ENCODE measurements around the gene SEMA3A.

SEMA3A gene

DNA sequence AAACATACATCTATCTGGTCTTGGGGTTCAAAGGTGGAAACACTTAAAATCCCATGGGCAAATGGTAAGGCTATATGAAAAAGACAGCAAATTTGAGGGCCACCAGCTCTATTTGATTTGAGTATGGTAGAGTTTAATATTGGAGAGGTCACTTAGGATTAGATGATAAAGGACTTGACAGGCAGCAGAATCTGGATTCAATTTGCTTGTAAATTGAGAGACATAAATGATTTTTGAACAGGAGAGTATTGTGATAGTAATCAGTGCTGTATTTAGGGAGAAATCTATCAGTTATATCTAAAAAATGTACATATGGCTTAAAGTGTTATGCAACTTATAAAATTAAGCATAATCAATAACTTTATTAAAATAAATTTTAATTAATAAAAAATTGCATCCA, 155.2 kb downstream of the SEMA3A start:
- Histone ChIP-seq H3K9me3 (ENCODE audit: control insufficient read depth, low read length) (no peaks in the 10 kb centered on the region), H3K4me3 (ENCODE audit: insufficient read depth, low read depth, low read length) (no peak overlapping the region), H3K27me3 (ENCODE audit: control insufficient read depth, insufficient read depth, low read length, poor library complexity, severe bottlenecking) (no peaks in the 10 kb centered on the region), H3K36me3 (ENCODE audit: control insufficient read depth, insufficient read depth, low read length) (no peaks in the 10 kb centered on the region), H3K4me1 (ENCODE audit: control insufficient read depth, insufficient read depth, low read length) (peaks cover 22% of the 10 kb centered on the region), H3K27ac (ENCODE audit: insufficient read depth, low read depth, low read length, poor library complexity, severe bottlenecking) (no peak overlapping the region)

DNA sequence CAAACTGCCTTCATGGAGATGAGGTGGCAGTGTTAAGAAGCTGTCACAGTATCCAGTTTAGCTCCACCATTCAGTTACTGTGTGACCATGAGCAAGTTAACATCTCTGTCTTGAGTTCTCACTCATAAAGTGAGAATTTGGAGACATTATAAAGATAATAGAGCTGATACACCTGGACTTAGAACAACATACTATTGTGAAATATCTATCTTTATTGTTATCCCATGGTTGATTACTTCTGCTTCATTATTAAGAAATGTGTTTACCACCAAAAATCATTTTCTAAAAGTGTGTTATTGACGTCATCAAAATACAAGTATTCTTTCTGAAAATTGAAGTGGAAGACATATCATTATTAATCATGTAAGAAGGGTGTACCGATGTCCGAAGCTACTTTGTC, 166.9 kb downstream of the SEMA3A start:
- Histone ChIP-seq H3K4me1 (ENCODE audit: control insufficient read depth, insufficient read depth, low read length) (peaks cover 9% of the 10 kb centered on the region), H3K27ac (ENCODE audit: insufficient read depth, low read depth, low read length, poor library complexity, severe bottlenecking) (no peak overlapping the region), H3K4me3 (ENCODE audit: insufficient read depth, low read depth, low read length) (no peak overlapping the region), H3K36me3 (ENCODE audit: control insufficient read depth, insufficient read depth, low read length) (no peaks in the 10 kb centered on the region), H3K9me3 (ENCODE audit: control insufficient read depth, low read length) (no peaks in the 10 kb centered on the region), H3K27me3 (ENCODE audit: control insufficient read depth, insufficient read depth, low read length, poor library complexity, severe bottlenecking) (no peaks in the 10 kb centered on the region)
- 100% methylated on average over 2 of the region's 3 CpGs for WGBS, 2 experiments

DNA sequence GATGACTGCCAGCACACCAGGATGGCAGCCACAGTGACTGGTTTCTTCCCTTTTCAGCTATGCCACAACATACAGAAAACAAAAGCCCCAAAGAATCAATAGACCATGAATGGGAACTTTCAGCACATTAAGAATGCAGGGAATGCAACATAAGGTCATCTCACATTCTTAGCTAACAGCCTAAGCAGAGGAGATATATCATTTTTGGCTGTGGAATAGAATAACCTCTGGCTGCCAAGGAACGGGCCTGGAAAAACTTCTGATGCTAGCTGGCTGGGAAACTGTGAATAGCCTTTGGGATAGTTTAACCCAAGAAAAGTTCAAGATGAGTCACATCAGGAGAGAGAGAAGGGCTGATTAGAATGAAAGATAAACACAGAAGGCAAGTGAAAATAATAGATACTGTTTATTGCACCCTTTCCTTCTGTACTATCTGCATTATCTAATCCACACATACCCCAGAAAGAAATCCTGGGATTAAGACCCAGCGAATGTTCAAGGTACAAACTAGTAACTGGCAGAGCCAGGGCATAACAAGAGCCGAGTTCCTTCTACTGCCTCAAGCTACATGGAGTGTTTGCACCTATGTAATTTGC, 169.2 kb downstream of the SEMA3A start:
- Histone ChIP-seq H3K27me3 (ENCODE audit: control insufficient read depth, insufficient read depth, low read length, poor library complexity, severe bottlenecking) (no peaks in the 10 kb centered on the region), H3K4me3 (ENCODE audit: insufficient read depth, low read depth, low read length) (no peak overlapping the region), H3K27ac (ENCODE audit: insufficient read depth, low read depth, low read length, poor library complexity, severe bottlenecking) (peak overlapping the region; percentile 80)

DNA sequence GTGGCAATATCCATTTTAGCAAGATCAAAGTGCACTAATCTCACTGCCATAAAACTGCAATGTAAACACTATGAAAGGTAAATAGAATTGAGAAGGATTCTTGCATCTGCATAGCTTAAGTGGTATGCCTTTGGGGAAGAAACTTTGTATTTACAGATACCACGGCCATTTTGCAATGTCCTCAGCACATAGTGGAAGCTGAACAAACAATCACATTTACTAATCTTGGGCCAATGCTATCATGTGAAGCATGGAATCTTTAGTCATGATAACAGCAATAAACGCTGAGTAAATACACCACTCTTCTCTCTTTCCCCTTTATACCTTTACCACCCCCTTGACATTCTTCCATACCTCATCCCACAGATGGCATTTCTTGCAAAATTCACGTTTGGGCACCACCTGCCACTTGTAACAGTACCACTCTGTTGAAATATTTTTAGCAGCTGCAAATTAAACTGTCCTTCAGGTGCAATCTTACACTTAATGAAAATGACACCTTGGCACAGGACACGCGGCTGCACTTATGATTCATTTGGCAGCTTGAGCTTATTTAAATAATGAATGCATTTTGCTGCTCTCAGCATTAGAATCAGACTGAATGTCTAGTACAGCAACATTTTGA, 171.8 kb downstream of the SEMA3A start:
- Histone ChIP-seq H3K27ac (ENCODE audit: insufficient read depth, low read depth, low read length, poor library complexity, severe bottlenecking) (no peak overlapping the region), H3K9me3 (ENCODE audit: control insufficient read depth, low read length) (no peaks in the 10 kb centered on the region)

More for the DNA sequence above, 169.2 kb downstream of the SEMA3A start:
- H3K4me1 ChIP-seq (ENCODE audit: control insufficient read depth, insufficient read depth, low read length) = peaks cover 12% of the 10 kb centered on the region
- no peaks in the 10 kb centered on the region for H3K9me3 ChIP-seq (ENCODE audit: control insufficient read depth, low read length)
- H3K36me3 ChIP-seq (ENCODE audit: control insufficient read depth, insufficient read depth, low read length) = no peaks in the 10 kb centered on the region
- WGBS, 2 experiments = 73 to 82% methylated on average over 3 of the region's 3 CpGs

DNA sequence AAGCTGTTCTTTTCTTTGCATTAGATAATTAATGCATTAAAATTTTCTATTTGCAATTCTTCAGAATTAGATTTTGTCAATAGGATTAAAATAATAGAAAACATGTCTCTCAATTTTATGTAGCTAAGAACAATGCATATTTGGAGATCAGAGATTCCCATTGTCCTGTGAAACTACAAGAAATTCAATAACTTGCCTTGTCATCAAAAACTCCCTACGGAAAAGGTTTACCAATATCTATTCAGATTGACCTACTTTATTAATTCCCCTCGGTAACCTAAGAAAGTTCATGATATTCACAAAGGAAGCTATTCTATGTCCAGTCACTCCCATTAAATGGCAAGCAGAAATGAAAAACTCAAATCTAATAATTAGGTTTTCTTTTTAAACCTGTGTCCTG, 172.6 kb downstream of the SEMA3A start:
- Histone ChIP-seq H3K4me3 (ENCODE audit: insufficient read depth, low read depth, low read length) (no peak overlapping the region), H3K27me3 (ENCODE audit: control insufficient read depth, insufficient read depth, low read length, poor library complexity, severe bottlenecking) (no peaks in the 10 kb centered on the region), H3K27ac (ENCODE audit: insufficient read depth, low read depth, low read length, poor library complexity, severe bottlenecking) (no peak overlapping the region), H3K4me1 (ENCODE audit: control insufficient read depth, insufficient read depth, low read length) (peaks cover 16% of the 10 kb centered on the region), H3K36me3 (ENCODE audit: control insufficient read depth, insufficient read depth, low read length) (no peaks in the 10 kb centered on the region), H3K9me3 (ENCODE audit: control insufficient read depth, low read length) (no peaks in the 10 kb centered on the region)
- WGBS, 2 experiments = 93 to 95% methylated on average over 2 of the region's 2 CpGs

More for the DNA sequence above, 171.8 kb downstream of the SEMA3A start:
- peaks cover 12% of the 10 kb centered on the region for H3K4me1 ChIP-seq (ENCODE audit: control insufficient read depth, insufficient read depth, low read length)
- no peaks in the 10 kb centered on the region for H3K27me3 ChIP-seq (ENCODE audit: control insufficient read depth, insufficient read depth, low read length, poor library complexity, severe bottlenecking)
- 91 to 93% methylated on average over 5 of the region's 5 CpGs for WGBS, 2 experiments
- H3K36me3 ChIP-seq (ENCODE audit: control insufficient read depth, insufficient read depth, low read length) = no peaks in the 10 kb centered on the region
- H3K4me3 ChIP-seq (ENCODE audit: insufficient read depth, low read depth, low read length) = no peak overlapping the region

DNA sequence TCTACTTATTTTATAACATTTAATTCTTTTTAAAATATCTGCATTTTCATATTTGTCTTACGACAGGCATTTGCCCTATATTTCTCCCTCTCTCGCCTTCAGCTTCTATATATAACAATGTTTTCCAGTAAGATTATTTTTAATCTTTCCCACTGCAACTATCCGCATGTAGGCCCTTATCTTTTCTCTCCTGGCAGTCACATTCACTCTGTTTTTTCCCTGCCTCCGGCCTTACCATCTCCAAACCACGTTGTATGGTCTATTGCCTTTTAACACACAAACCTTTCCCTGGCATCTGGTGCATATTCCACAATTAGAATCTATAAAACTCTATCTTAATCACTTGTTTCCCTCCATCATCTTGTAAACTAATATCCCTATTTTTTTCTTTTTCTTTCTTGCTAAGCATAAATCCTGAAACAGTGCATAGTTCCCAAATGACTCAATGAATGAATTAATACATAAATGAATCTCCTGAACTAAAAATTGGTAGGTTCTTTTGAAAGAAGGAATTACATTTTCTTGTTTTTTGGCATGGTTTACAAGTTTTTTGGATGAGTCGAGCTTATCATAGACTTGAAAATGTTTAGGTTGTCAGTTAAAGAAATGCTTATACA, 173.2 kb downstream of the SEMA3A start:
- H3K27ac ChIP-seq (ENCODE audit: insufficient read depth, low read depth, low read length, poor library complexity, severe bottlenecking) = no peak overlapping the region
- H3K4me1 ChIP-seq (ENCODE audit: control insufficient read depth, insufficient read depth, low read length) = peaks cover 16% of the 10 kb centered on the region
- WGBS, 2 experiments = 91 to 94% methylated on average over 6 of the region's 6 CpGs
- no peak overlapping the region for H3K4me3 ChIP-seq (ENCODE audit: insufficient read depth, low read depth, low read length)
- no peaks in the 10 kb centered on the region for H3K27me3 ChIP-seq (ENCODE audit: control insufficient read depth, insufficient read depth, low read length, poor library complexity, severe bottlenecking)
- no peaks in the 10 kb centered on the region for H3K9me3 ChIP-seq (ENCODE audit: control insufficient read depth, low read length)
- H3K36me3 ChIP-seq (ENCODE audit: control insufficient read depth, insufficient read depth, low read length) = no peaks in the 10 kb centered on the region

DNA sequence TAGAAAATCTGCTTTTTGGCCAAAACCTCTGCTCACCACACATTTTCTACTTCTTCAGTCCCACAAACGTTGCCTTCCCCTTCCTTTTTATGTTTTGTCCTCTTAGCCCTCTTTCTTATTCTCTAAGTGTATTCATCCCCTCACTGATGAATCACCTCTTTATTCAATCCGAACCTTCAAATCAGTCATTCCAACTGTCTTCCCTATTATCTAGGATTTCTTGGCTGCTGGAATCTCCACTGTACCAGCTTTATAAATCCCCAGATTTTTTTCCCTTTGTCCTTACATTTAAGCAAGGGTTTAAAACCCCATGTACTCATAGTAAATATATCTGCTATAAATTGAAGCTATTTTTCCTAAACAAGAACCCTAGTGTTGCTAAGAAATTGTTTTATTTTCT, 176.9 kb downstream of the SEMA3A start:
- Histone ChIP-seq H3K4me3 (ENCODE audit: insufficient read depth, low read depth, low read length) (no peak overlapping the region), H3K27ac (ENCODE audit: insufficient read depth, low read depth, low read length, poor library complexity, severe bottlenecking) (no peak overlapping the region), H3K36me3 (ENCODE audit: control insufficient read depth, insufficient read depth, low read length) (no peaks in the 10 kb centered on the region), H3K4me1 (ENCODE audit: control insufficient read depth, insufficient read depth, low read length) (peaks cover 7% of the 10 kb centered on the region), H3K27me3 (ENCODE audit: control insufficient read depth, insufficient read depth, low read length, poor library complexity, severe bottlenecking) (no peaks in the 10 kb centered on the region), H3K9me3 (ENCODE audit: control insufficient read depth, low read length) (no peaks in the 10 kb centered on the region)
- WGBS, 2 experiments = 44 to 55% methylated on average over 2 of the region's 2 CpGs

DNA sequence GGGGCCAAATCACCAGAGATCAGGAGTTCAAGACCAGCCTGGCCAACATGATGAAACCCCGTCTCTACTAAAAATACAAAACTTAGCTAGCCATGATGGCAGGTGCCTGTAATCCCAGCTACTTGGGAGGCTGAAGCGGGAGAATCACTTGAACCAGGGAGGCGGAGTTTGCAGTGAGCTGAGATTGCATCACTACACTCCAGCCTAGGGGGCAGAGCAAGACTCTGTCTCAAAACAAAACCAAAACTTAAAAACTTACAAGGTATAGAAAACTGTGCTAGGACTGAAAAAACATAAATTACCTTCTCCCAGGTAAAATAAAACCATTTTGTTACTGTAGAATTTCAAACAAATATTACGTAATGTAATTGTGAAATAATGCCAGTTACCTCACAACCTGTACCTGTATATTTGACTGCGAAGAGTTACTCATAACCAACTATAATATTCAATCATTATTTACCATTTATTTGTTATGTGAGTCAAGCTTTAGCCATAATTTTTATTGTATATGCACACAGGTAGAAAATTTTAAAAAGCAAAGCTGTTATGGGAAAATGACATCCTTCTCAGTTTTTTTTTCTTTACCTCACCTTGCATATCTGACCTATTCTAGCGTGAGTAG, 180.9 kb downstream of the SEMA3A start:
- no peaks in the 10 kb centered on the region for H3K27me3 ChIP-seq (ENCODE audit: control insufficient read depth, insufficient read depth, low read length, poor library complexity, severe bottlenecking)
- no peaks in the 10 kb centered on the region for H3K9me3 ChIP-seq (ENCODE audit: control insufficient read depth, low read length)
- whole genome bisulfite sequencing, 2 experiments = 85% methylated on average over 4 to 5 of the region's 6 CpGs
- peaks cover 5% of the 10 kb centered on the region for H3K4me1 ChIP-seq (ENCODE audit: control insufficient read depth, insufficient read depth, low read length)
- no peak overlapping the region for H3K27ac ChIP-seq (ENCODE audit: insufficient read depth, low read depth, low read length, poor library complexity, severe bottlenecking)
- H3K36me3 ChIP-seq (ENCODE audit: control insufficient read depth, insufficient read depth, low read length) = no peaks in the 10 kb centered on the region
- no peak overlapping the region for H3K4me3 ChIP-seq (ENCODE audit: insufficient read depth, low read depth, low read length)

DNA sequence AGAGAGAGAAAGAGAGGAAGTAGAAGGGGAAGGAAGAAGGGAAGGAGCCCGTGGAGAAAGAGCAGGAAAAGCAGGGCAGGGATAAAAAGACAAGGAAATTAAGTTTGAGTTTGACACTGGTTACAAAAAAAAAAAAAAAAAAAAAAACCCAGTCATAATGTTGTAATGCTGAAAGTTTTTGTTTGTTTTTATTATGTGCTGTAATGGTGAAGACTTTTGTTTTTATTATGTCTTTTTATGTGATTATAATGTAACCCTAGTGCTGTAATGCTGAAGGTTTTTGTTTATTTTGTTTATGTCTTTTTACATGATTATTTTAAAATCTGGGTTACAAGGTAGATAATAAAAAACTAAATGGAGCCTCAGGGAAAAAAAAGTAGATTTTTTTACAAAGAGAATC, 184.8 kb downstream of the SEMA3A start:
- Histone ChIP-seq H3K9me3 (ENCODE audit: control insufficient read depth, low read length) (no peaks in the 10 kb centered on the region), H3K4me3 (ENCODE audit: insufficient read depth, low read depth, low read length) (no peak overlapping the region), H3K36me3 (ENCODE audit: control insufficient read depth, insufficient read depth, low read length) (no peaks in the 10 kb centered on the region), H3K4me1 (ENCODE audit: control insufficient read depth, insufficient read depth, low read length) (no peaks in the 10 kb centered on the region), H3K27ac (ENCODE audit: insufficient read depth, low read depth, low read length, poor library complexity, severe bottlenecking) (no peak overlapping the region), H3K27me3 (ENCODE audit: control insufficient read depth, insufficient read depth, low read length, poor library complexity, severe bottlenecking) (no peaks in the 10 kb centered on the region)
- WGBS, 2 experiments = no CpG with 5 or more reads among the region's 1 CpG

DNA sequence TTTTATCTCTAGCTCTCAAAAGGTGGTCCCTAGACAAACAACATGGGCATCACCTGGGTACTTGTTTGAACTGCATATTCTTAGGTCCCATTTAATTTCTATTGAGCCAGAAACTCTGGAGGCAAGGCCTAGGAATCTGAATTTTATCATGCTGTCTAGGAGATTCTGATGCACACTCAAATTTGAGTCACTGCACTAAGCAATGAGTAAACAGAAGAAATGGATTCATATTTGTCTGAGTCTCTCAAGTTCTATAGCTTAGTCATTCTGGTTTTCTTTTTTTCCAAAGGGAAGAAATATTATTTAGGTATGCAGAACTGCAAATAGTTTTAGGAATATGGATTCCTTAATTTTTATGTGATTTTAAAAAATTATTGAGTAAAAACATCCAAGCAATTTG, 185.5 kb downstream of the SEMA3A start:
- Histone ChIP-seq H3K4me3 (ENCODE audit: insufficient read depth, low read depth, low read length) (no peak overlapping the region), H3K27ac (ENCODE audit: insufficient read depth, low read depth, low read length, poor library complexity, severe bottlenecking) (no peak overlapping the region), H3K27me3 (ENCODE audit: control insufficient read depth, insufficient read depth, low read length, poor library complexity, severe bottlenecking) (no peaks in the 10 kb centered on the region), H3K4me1 (ENCODE audit: control insufficient read depth, insufficient read depth, low read length) (no peaks in the 10 kb centered on the region), H3K36me3 (ENCODE audit: control insufficient read depth, insufficient read depth, low read length) (no peaks in the 10 kb centered on the region), H3K9me3 (ENCODE audit: control insufficient read depth, low read length) (no peaks in the 10 kb centered on the region)
